ENCODE results near the gene PCSK1N.
"Not testable (repeated sequence)": the region's sequence is repeated elsewhere in the genome, so short reads cannot be mapped to it uniquely, and the experiment has no call there.

The PCSK1N gene, protein sequence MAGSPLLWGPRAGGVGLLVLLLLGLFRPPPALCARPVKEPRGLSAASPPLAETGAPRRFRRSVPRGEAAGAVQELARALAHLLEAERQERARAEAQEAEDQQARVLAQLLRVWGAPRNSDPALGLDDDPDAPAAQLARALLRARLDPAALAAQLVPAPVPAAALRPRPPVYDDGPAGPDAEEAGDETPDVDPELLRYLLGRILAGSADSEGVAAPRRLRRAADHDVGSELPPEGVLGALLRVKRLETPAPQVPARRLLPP

DNA sequence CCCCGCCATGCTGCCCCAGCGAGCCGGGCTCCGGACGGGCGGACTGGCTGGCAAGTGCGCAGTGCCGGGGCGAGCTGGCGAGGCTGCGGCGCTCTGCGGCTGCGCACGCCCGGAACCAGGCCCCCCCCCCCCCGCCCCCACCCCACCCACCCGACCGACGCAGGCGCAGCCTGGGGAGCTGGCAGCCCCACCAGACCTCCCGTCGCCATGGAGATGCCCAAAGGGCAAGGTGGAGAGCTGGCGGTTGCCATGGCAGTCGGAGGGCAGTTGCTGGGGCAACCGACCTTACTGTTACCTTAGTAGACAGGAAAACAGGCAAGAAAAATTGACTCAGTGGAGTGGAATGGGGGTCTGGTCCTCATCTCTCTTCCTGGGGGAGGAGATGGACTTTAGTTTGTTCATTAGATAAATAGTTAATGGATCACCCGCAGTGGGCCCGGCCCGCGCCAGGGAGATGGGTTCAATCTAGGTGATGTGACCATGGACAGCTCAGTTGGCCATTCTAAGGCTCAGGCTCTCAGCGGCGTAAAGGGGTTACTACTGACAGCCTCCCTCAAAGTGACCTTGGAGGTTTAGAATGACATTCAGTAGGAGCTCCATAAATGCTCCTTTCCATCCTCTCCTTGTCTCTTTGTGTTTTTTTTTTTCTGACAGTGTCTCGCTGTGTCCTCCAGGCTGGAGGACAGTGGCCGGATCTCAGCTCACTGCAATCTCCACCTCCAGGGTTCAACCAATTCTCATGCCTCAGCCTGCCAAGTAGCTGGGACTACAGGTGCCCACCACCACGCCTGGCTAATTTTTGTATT is at the start of gene PCSK1N:
PCSK1N (minus strand) TSS at position 87 of the 806 bp plus-strand sequence; CDS start at position 9, 78 bp downstream.
- no peak for FAIRE-seq
- no peak for DNase-seq (ENCODE audit: insufficient read length, low spot score)

DNA sequence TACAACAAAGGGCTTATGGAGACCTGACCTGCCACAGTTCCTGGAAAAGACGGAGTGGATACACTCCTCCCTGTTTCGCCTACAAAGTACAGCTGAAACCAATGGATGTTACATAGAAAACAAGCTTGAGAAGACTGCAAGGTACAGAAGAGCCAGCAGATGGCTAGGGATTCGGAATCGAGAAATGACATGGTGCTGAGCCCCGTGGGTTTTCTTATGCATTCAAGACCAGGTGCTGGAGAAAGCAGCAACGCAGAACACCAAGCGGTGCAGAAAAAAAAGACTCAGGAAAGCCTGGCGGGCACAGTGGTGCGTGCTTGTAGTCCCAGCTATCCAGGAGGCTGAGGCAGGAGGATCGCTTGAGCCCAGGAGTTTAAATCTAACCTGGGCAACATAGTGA is 48.3 kb upstream of the PCSK1N start:
- FAIRE-seq, result no peak

DNA sequence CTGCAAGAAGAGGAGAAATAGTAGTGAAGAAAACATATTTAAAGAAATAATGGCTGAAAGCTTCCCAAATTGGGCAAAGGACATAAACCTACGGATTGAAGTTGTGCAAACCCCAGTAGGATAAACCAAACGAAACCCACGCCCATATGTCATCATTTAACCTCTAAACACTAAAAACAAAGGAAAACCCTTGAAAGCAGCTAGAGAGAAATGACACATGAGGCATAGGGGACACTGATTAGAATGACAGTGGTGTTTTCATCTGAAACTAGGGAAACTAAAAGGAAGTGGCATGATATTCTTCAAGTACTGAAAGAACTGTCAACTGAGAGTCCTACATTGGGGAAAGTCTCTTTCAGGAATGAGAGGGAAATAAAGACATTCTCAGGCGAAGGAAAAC is 41.5 kb upstream of the PCSK1N start:
- FAIRE-seq; DNase-seq (ENCODE audit: insufficient read length, low spot score): not testable (repeated sequence)

More for the DNA sequence above, 48.3 kb upstream of the PCSK1N start:
- DNase-seq (ENCODE audit: insufficient read length, low spot score), result no peak

DNA sequence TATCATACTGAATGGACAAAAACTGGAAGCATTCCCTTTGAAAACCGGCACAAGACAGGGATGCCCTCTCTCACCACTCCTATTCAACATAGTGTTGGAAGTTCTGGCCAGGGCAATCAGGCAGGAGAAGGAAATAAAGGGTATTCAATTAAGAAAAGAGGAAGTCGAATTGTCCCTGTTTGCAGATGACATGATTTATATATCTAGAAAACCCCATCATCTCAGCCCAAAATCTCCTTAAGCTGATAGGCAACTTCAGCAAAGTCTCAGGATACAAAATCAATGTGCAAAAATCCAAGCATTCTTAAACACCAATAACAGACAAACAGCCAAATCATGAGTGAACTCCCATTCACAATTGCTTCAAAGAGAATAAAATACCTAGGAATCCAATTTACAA is 36.6 kb upstream of the PCSK1N start:
- not testable (repeated sequence) for DNase-seq (ENCODE audit: insufficient read length, low spot score); FAIRE-seq

DNA sequence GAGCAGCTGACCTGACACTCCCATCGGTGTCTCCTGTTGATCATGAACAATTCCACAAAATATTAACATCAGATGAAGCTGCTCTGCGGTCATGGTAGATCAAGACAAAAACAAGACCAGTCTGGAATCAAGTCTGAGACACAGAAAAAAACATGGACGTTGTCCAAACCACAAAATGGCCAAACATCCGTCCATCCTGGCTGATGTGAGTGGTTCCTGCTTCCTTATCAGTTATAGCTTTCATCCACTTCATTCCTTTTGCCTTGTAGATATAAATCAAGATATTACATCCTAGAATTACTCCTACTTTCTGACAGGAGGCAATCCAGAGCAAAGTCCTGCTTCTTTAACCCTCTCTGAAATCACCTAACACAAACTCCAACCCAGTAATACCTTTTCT is 28.8 kb upstream of the PCSK1N start:
- DNase-seq (ENCODE audit: insufficient read length, low spot score), result no peak
- no peak for FAIRE-seq

DNA sequence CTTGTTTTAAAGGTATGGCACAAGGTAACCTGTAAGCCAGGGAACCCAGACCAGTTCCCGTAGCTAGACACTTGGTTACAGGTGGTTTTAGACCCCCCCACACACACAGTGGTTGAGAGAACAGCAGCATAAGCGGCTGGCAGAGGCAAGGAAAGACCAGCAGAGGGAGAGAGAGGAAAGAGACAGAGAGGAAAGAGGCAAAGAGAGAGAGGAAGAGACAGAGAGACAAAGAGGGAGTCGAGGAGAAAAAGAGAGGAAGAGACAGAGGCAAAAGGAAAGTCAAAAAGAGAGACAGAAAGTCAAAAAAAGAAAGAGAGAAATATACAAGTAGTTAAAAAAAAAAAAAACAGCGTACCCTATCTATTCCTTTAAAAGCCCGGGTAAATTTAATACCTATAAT is 19.5 kb upstream of the PCSK1N start:
- no peak for DNase-seq (ENCODE audit: insufficient read length, low spot score)
- no peak for FAIRE-seq

DNA sequence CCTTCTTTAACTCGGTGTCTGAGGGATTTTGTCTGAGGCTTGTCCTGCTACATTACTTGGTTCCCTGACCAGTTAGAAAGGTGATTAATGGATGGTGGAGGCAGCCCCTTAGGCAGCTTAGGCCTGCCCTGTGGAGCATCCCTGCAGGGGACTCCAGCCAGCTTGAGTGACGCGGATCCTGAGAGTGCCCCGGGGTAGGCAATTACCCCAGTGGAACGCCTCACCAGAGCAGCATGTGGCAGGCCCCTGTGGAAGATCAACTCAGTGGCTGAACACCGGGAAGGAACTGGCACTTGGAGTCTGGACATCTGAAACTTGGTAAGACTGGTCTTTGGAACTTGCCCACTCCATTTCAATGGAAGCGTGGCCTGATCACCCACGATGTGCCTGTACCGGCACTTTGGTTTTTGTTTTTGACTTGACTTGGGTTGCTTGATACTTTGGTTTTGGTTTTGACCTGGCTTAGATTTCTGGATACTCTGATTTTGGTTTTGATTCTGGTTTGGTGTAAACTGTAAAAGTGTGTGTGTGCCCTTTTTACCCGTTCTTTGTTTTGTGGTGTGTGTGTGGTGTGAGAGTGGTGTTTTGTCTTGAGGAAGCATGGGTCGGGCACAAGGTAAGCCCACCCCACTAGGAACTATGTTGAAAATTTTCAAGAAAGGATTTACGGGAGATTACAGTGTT is 18.9 kb upstream of the PCSK1N start:
- FAIRE-seq; DNase-seq (ENCODE audit: insufficient read length, low spot score): not testable (repeated sequence)

DNA sequence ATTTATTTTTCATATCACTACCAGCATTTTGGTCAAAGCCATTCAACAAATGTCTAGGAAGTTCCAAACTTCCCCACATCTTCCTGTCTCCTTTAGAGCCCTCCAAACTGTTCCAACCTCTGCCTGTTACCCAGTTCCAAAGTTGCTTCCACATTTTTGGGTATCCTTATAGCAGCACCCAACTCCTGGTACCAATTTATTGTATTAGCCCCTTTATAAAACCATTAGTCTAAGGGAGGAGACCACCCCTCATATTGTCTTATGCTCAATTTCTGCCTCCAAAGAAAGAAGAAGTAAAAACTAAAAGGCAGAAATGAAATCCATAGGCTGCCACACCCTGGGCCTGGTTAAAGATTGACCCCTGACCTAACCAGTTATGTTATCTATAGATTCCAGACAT is 18.1 kb upstream of the PCSK1N start:
- DNase-seq (ENCODE audit: insufficient read length, low spot score); FAIRE-seq: not testable (repeated sequence)

DNA sequence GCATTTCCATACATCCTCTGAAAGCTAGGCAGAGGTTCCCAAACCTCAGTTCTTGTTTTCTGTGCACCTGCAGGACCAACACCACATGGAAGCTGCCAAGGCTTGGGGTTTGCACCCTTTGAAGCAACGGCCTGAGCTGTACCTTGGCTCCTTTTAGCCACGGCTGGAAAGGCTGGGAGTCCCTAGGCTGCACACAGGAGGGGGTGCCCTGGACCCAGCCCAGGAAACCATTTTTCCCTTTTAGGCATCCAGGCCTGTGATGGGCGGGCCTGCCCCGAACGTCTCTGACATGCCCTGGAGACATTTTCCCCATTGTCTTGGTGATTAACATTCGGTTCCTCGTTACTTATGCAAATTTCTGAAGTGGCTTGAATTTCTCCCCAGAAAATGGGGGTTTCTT is 17.4 kb upstream of the PCSK1N start:
- FAIRE-seq, result no peak

DNA sequence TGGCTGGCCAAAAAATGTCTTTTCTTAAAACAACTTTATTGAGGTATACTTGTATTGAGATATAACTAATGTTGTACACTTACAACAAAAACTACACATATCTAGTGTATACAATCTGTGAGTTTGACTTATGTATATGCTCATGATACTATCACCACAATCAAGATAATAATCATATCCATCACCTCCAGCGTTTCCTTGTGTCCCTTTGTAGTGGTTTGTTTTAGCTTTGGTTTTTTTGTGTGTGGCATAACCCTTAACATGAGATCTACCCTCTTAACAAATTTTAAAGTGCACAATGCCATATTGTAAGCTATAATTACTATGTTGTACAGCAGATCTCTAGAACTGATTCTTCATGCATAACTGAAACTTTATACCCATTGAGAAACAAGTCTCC is 13.4 kb upstream of the PCSK1N start:
- FAIRE-seq, result no peak

More for the DNA sequence above, 17.4 kb upstream of the PCSK1N start:
- DNase-seq (ENCODE audit: insufficient read length, low spot score), result no peak

DNA sequence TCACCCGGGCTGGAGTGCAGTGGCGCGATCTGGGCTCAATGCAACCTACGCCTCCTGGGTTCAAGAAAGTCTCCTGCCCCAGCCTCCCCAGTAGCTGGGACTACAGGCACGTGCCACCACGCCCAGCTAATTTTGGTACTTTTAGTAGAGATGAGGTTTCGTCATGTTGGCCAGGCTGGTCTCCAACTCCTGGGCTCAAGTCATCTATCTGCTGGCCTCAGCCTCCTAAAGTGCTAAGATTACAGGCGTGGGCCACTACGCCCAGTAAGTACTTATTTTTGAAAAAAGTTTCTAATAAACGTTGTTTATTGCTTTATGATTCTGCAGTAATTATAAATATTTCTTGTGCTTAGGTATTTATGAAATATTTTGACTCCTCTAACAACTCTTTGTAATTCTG is 4.3 kb upstream of the PCSK1N start:
- no peak for DNase-seq (ENCODE audit: insufficient read length, low spot score)
- FAIRE-seq, result no peak

More for the DNA sequence above, 13.4 kb upstream of the PCSK1N start:
- DNase-seq (ENCODE audit: insufficient read length, low spot score), result no peak

DNA sequence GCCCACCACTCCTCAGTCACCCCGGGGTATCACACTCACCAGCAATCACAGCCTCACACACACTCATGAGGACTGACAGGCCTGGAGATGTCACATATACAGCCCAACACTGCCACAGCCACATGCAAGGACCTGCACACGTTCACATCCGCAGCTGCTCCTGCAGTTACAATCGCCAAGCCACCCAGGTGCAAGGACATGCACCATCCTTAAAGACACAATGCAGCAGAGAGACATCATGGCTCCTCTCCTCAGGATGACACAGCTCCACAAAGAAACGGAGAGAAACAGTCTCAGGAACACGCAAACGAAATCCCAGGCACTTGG is 1.1 kb downstream of the PCSK1N start:
- FAIRE-seq (no peak), DNase-seq (ENCODE audit: insufficient read length, low spot score) (no peak)

DNA sequence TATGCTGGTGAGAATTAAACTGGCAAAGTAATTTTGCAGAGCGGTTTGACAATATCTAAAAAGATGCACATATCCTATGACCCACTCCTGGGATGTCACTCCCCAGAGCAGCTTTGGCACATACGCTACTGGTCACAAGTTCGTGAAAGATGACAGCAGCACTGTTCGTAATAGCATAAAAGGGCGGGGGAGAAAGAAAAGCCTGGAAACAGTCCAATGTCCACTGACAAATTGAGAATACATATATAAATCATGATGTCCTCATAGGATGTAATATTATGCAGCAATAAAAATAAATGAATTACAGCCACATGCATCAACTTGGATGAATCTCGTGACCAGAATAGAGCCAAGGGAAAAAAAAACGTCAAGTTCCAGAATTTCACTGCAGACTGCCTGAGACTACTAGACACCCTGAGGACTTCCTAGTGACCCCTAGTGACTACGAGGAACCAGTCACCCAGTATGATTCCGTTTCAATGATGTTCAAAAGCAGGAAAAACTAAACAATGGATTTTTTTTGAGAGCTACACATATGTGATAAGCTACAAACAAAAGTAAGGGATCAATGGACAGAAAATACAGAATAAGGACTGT is 1.8 kb downstream of the PCSK1N start:
- no peak for DNase-seq (ENCODE audit: insufficient read length, low spot score)
- FAIRE-seq, result no peak

DNA sequence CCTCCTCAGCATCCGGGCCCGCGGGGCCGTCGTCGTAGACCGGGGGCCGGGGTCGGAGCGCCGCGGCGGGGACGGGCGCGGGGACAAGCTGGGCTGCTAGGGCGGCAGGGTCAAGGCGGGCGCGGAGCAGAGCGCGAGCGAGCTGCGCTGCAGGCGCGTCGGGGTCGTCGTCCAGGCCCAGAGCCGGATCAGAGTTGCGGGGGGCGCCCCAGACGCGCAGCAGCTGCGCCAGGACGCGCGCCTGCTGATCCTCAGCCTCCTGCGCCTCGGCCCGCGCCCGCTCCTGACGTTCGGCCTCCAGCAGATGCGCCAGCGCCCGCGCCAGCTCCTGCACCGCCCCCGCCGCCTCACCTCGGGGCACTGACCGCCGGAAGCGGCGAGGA is 3.5 kb downstream of the PCSK1N start:
- DNase-seq (ENCODE audit: insufficient read length, low spot score), result no peak
- no peak for FAIRE-seq

DNA sequence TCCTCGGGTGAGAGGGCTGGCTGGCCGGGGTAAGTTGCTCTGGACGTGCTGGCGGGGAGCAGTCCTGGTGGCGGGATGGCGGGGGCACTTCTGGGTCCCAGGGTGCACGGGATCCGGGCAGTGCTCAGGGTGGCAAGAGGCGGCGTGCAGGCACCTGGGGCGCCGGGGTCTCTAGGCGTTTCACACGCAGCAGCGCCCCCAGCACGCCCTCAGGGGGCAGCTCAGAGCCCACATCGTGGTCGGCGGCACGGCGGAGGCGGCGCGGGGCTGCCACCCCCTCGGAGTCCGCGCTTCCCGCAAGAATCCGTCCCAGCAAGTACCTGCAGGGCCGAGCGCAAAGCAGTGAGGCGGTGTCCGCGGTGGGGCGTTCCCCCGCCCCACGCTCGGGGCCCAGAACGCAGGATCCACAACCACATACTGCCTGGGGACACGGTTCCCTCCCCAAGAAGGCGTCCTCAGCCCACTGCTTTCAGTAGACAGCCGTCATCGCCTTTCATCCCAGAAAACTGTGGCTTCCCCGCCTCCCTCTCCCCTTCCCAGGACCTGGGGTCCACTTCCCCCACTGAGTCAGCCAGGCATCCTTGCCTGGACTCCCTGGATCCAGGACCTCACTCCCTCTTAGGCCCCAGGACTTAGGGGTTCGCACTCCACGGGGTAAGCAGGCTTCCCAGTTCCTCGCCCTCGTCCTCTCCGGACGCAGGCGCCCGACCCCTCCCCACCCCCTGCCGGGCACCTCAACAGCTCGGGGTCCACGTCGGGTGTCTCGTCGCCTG is 4.1 kb downstream of the PCSK1N start:
- DNase-seq (ENCODE audit: insufficient read length, low spot score) (no peak), FAIRE-seq (no peak)

DNA sequence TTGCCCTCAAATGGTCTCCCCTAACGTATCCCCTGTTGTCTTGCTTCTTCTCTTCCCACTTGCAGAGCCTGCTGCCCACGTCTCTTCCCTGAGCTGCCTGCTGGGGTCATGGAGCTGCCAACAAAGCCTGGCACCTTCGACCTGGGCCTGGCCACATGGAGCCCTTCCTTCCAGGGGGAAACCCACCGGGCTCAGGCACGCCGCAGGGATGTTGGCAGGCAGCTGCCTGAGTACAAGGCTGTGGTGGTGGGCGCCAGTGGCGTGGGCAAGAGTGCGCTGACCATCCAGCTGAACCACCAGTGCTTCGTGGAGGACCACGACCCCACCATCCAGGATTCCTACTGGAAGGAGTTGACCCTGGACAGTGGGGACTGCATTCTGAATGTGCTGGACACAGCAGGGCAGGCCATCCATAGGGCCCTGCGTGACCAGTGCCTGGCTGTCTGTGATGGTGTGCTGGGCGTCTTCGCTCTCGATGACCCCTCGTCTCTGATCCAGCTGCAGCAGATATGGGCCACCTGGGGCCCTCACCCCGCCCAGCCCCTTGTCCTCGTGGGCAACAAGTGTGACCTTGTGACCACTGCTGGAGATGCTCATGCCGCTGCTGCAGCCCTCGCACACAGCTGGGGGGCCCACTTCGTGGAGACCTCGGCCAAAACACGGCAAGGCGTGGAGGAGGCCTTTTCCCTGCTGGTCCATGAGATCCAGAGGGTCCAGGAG is 6.2 kb downstream of the PCSK1N start:
- DNase-seq (ENCODE audit: insufficient read length, low spot score) (no peak), FAIRE-seq (no peak)

DNA sequence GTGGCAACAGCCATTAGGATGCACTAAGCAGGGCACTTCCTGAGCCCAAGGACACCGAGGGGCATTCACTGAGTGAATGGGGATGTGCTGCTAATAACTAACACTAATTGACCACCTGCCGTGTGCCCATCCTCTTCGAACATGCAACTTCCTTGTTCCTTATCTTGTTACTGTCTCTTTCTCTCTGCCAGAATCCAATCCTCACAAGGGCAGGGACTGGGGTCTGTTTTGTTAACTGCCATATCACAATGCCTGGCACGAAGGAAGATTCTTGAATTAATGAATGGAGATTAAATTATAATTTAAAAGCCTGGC is 7.8 kb downstream of the PCSK1N start:
- DNase-seq (ENCODE audit: insufficient read length, low spot score), result no peak

DNA sequence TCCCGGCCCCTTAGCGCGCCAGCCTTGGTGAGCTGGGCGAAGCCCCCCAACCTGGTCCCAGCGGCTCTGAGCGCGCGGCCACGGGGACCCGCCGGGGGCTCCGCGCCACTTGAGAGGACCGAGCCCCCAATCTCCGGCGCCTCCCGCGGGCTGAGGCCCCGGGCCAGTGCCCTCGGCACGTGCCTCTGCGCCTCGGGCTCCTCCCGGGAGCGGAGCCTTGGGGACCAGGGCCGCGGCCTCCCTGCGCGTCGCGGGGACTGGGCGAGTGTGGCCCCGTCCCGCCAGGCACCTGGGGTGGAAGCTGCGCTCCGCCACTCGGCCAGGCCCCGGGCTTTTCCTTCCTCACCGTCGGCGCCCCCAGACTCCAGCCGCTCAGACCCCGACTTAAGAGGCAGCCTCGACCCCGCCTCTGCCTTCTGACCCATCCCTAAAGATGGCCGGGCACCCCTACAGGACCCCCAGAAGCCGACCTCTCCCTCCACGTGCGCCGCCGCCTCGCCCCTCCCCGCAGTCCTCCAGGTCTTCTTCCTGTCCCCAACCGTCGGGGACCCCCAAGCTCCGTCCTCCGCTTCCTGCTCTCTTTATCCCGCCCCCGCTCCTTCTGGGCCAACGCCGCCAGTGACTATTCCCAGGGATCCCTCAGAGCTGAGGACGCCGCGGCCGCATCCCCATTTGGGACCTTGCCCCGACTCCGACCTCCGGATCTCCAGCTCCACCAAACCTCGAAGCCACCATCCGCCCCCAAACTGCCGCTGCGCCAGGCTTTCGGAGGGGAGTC is 8.3 kb downstream of the PCSK1N start:
- no peak for DNase-seq (ENCODE audit: insufficient read length, low spot score)

More for the DNA sequence above, 7.8 kb downstream of the PCSK1N start:
- no peak for FAIRE-seq

More for the DNA sequence above, 8.3 kb downstream of the PCSK1N start:
- FAIRE-seq, result no peak

All from GM19239 (cell line).